Measurements from ENCODE around the gene GIPR. TPM values are rescaled to one million over a fixed set of nuclear protein-coding genes. Genes with fewer than 3 reads are reported as not detected.
A peak's percentile ranks its signal among the peaks of the same experiment; 100 is the strongest.

The GIPR gene
- total and polyA plus RNA-seq, 2 of the 13 experiments (the other 11 are each of a cell fraction or from before 2014, with no cell fraction given): 0.15 to 1.2 TPM

- Histone ChIP-seq H3K4me1 (ENCODE audit: insufficient read depth, low read length) (peaks cover 23% of the 10 kb centered on the region), H3K79me2 (ENCODE audit: insufficient read depth, low read length) (peaks cover 28% of the 10 kb centered on the region), H3K4me3 (replicated peaks in 1 of 3; ENCODE audit: insufficient read depth in 1 of 3, low read depth in 2 of 3, low read length in 3 of 3) (no peak overlapping the region), H3K9me3 (ENCODE audit: low read length) (no peaks in the 10 kb centered on the region), H3K27me3 (ENCODE audit: control insufficient read depth in 1 of 2, insufficient read depth in 2 of 2, low read length in 2 of 2) (no peaks in the 10 kb centered on the region; a peak in 1 of 5 replicates), H3K9ac (ENCODE audit: insufficient read depth, low read depth, low read length) (no peak overlapping the region), H4K20me1 (ENCODE audit: insufficient read depth, low read length) (no peaks in the 10 kb centered on the region), H3K27ac (ENCODE audit: extremely low read length, insufficient read depth, low read length) (no peak overlapping the region), H3K4me2 (ENCODE audit: low read depth, low read length) (no peak overlapping the region), H2AFZ (ENCODE audit: low read length) (no peak overlapping the region), H3K36me3 (replicated peaks in 1 of 2; ENCODE audit: control insufficient read depth in 1 of 2, insufficient read depth in 2 of 2, low read length in 2 of 2) (peaks cover 3 to 6% of the 10 kb centered on the region in 2 experiments; a peak in 1 of 5 replicates)
- ATAC-seq (no peak), DNase-seq (ENCODE audit: low spot score) (no peak), FAIRE-seq (no peak)
- 96% methylated on average over 8 of the region's 15 CpGs for WGBS (ENCODE audit: low lambda C conversion rate)
- ChIA-PET CTCF (ENCODE audit: low intra/inter-chr PET ratio, low total read pairs) (no interaction called here), POLR2A (no interaction called here)
- no TSS peak for BruUV-seq (replicated peaks)
- intact Hi-C loops (cut with micrococcal nuclease; ENCODE audit: unreplicated experiment): no loop called here
- in situ Hi-C loops (cut with HindIII; ENCODE audit: extremely low pct_ligation_motif_present, low pct_unique_long_range_greater_than_20kb): no loop called here
- TF ChIP-seq AGO2 (optimal IDR thresholded peaks at IDR 0.05; ENCODE audit: low read depth, low read length) (peak; percentile 8), NFE2L2 (IDR thresholded peaks at IDR 0.05; ENCODE audit: low read length) (no peak), TBX3 (IDR thresholded peaks at IDR 0.05; ENCODE audit: borderline replicate concordance) (no peak), HIVEP1 (CRISPR knock-in tag; IDR thresholded peaks at IDR 0.05) (no peak), CSRNP2 (CRISPR knock-in tag; conservative IDR thresholded peaks at IDR 0.05; ENCODE audit: low read depth) (no peak), HNRNPL (IDR thresholded peaks at IDR 0.05; ENCODE audit: low read depth, low read length) (no peak)
These were observed 45.1 kb downstream of the GIPR start for GRCh38 chr19:45713141-45713540.

- WGBS (ENCODE audit: low lambda C conversion rate): 75% methylated on average over 3 of the region's 3 CpGs
- no peak for ATAC-seq
- Histone ChIP-seq H3K4me2 (ENCODE audit: low read depth, low read length) (peak overlapping the region; percentile 80; the same call in 1 of the 2 replicates), H3K4me1 (ENCODE audit: insufficient read depth, low read length) (peaks cover 43% of the 10 kb centered on the region), H3K9me3 (ENCODE audit: low read length) (no peaks in the 10 kb centered on the region), H2AFZ (ENCODE audit: low read length) (no peak overlapping the region), H3K9ac (ENCODE audit: insufficient read depth, low read depth, low read length) (no peak overlapping the region), H3K27ac (ENCODE audit: extremely low read length, insufficient read depth, low read length) (no peak overlapping the region), H4K20me1 (ENCODE audit: insufficient read depth, low read length) (no peaks in the 10 kb centered on the region), H3K36me3 (replicated peaks in 1 of 2; ENCODE audit: control insufficient read depth in 1 of 2, insufficient read depth in 2 of 2, low read length in 2 of 2) (peaks cover 3 to 12% of the 10 kb centered on the region in 2 experiments; a peak in 1 of 5 replicates), H3K4me3 (replicated peaks in 1 of 3; ENCODE audit: insufficient read depth in 1 of 3, low read depth in 2 of 3, low read length in 3 of 3) (no peak overlapping the region), H3K79me2 (ENCODE audit: insufficient read depth, low read length) (peaks cover 37% of the 10 kb centered on the region), H3K27me3 (ENCODE audit: control insufficient read depth in 1 of 2, insufficient read depth in 2 of 2, low read length in 2 of 2) (no peaks in the 10 kb centered on the region; a peak in 1 of 5 replicates)
- ChIA-PET CTCF (ENCODE audit: low intra/inter-chr PET ratio, low total read pairs) (no interaction called here), POLR2A (interaction anchor here (1.4 to 4.7 kb wide), 3 partner anchors 23 to 54 kb away, joined by 3 to 94 read pairs (median 3); partner anchors contain the start of genes QPCTL and SIX5)
- in situ Hi-C loops (cut with HindIII; ENCODE audit: extremely low pct_ligation_motif_present, low pct_unique_long_range_greater_than_20kb): no loop called here
- intact Hi-C loops (cut with micrococcal nuclease; ENCODE audit: unreplicated experiment): no loop called here
- no peak for FAIRE-seq
- no TSS peak for BruUV-seq (replicated peaks)
- no peak for DNase-seq (ENCODE audit: low spot score)
- TF ChIP-seq ZFY (CRISPR knock-in tag; IDR thresholded peaks at IDR 0.05) (0 out of 2 replicates have a peak, but pooled peaks have one; percentile 31), ZNF224 (CRISPR knock-in tag; IDR thresholded peaks at IDR 0.05) (0 out of 2 replicates have a peak, but pooled peaks have one; percentile 29), NR2F1 (CRISPR knock-in tag; IDR thresholded peaks at IDR 0.05) (0 out of 4 replicates have a peak, but pooled peaks of 1 of the 2 experiments have one; percentile 34), HOXA3 (CRISPR knock-in tag; IDR thresholded peaks at IDR 0.05) (0 out of 2 replicates have a peak, but pooled peaks have one; percentile 17)
These were observed 47.1 kb downstream of the GIPR start for GRCh38 chr19:45715139-45715538.
